A673 (cell line): ENCODE results near the gene KLRG1. TPM values are rescaled to one million over a fixed set of nuclear protein-coding genes. Genes with fewer than 3 reads are reported as not detected.

Experiments
- BruUV-seq: library from RNA; stranded (reverse); fragments of 400-500 nt; replicated peaks from 2 replicates; lab custom pipeline; 2021; lab: Mats Ljungman, UMichigan
- CTCF ChIA-PET: fragments of 300-600 bp; sonication (Branson Sonifier 250); formaldehyde crosslinking; loops from one replicate; lab custom pipeline; 2022; ENCODE audit warnings: antibody characterized with exemption; lab: Charles Lee
- POLR2A ChIA-PET: fragments of 300-600 bp; sonication (Branson Sonifier 250); formaldehyde crosslinking; loops from one replicate; lab custom pipeline; 2022; ENCODE audit warnings: antibody characterized with exemption; ENCODE audit not compliant: low non-redundant PET; lab: Charles Lee
- DNase-seq: peaks from one replicate; pipeline ENCODE4 v3.0.0-alpha.2; 2015; ENCODE audit warnings: low spot score
- H3K27ac ChIP-seq: fragments of 200-600 bp; sonication (generic); 2 replicates; pipeline ENCODE4 v1.5.1; 2016; ENCODE audit warnings: mixed run types, low read depth, mild to moderate bottlenecking, mixed read lengths, antibody characterized with exemption, low read length; ENCODE audit not compliant: poor library complexity, severe bottlenecking
- H3K27me3 ChIP-seq: fragments of 200-600 bp; sonication (generic); replicated peaks from 2 replicates; pipeline ENCODE4 v1.6.1; 2017; ENCODE audit warnings: mixed run types, low read depth, mild to moderate bottlenecking, mixed read lengths, antibody characterized with exemption, low read length; ENCODE audit not compliant: insufficient read depth, poor library complexity
- H3K36me3 ChIP-seq: fragments of 200-600 bp; sonication (generic); 2 replicates; pipeline ENCODE4 v1.6.1; 2016; ENCODE audit warnings: mixed run types, mild to moderate bottlenecking, mixed read lengths, antibody characterized with exemption, low read length; ENCODE audit not compliant: insufficient read depth, poor library complexity, severe bottlenecking
- H3K4me1 ChIP-seq: fragments of 200-600 bp; sonication (generic); 2 replicates; pipeline ENCODE4 v1.6.1; 2017; ENCODE audit warnings: mixed run types, mild to moderate bottlenecking, mixed read lengths, antibody characterized with exemption, low read length; ENCODE audit not compliant: insufficient read depth, poor library complexity, severe bottlenecking
- H3K4me3 ChIP-seq: fragments of 200-600 bp; sonication (generic); 2 replicates; pipeline ENCODE4 v1.5.1; 2016; ENCODE audit warnings: low read depth, mixed run types, mild to moderate bottlenecking, mixed read lengths, low read length; ENCODE audit not compliant: poor library complexity, severe bottlenecking
- H3K9me3 ChIP-seq: fragments of 200-600 bp; sonication (generic); 2 replicates; pipeline ENCODE4 v1.6.1; 2016; ENCODE audit warnings: mixed run types, low read depth, mild to moderate bottlenecking, mixed read lengths, antibody characterized with exemption, low read length; ENCODE audit not compliant: poor library complexity, severe bottlenecking
- CTCF ChIP-seq: fragments of 300-800, 200-600 bp; sonication (generic); conservative IDR thresholded peaks from 2 replicates; pipeline ENCODE4 v1.5.1; 2017; ENCODE audit warnings: low read depth, mild to moderate bottlenecking, antibody characterized with exemption, low read length, moderate library complexity, mixed read lengths
- EZH2 ChIP-seq: fragments of 200-600 bp; sonication (generic); IDR thresholded peaks from 2 replicates; pipeline ENCODE4 v1.6.1; 2017; ENCODE audit warnings: borderline replicate concordance, low read depth, mild to moderate bottlenecking, mixed read lengths, antibody characterized with exemption, low read length; ENCODE audit not compliant: poor library complexity, severe bottlenecking
- intact Hi-C: fragments of 100-400 bp; cut with micrococcal nuclease; formaldehyde crosslinking; loops from one replicate; pipeline ENCODE4 v1.10.0; 2022; ENCODE audit not compliant: unreplicated experiment
- total RNA-seq: library from RNA; stranded (reverse); gene quantifications from 2 replicates; pipeline ENCODE4 v1.2.3, GENCODE V29; 2021

The KLRG1 gene
- total RNA-seq, 1 experiment from 2014 or later, result 1.2 TPM

DNA sequence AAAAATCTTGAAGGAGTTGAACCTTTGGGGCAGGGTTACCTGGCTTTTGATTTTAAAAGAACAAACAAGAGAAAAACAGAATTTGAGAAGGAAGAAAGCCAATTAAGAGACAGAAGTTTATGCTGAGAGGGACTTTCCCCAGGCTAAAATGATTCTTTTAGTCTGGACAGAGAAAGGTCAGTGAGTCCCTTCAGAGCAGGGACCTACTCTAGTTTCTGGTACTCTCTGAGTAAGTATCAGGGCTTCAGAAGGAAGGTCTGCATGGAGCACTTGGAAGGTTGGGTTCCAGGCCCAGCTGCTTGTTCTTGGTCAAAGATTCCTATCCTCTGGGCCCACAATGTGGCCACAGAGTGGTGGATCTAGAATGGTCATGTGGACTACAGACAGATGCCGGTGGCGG is 59.6 kb downstream of the KLRG1 start:
- no peaks in the 10 kb centered on the region for H3K4me1 ChIP-seq
- H3K27ac ChIP-seq, result no peak overlapping the region
- H3K36me3 ChIP-seq, result no peaks in the 10 kb centered on the region
- no peak overlapping the region for H3K4me3 ChIP-seq
- DNase-seq, result no peak
- no peaks in the 10 kb centered on the region for H3K9me3 ChIP-seq
- intact Hi-C loops, result loop anchor here (5.0 to 10.0 kb wide), 3 partner anchors 154 to 507 kb away; partner anchors contain the start of gene CLEC4E
- ChIA-PET POLR2A (no interaction called here), CTCF (interaction anchor here (0.6 to 2.0 kb wide), 5 partner anchors 10 to 505 kb away, joined by 4 to 31 read pairs (median 9); partner anchors contain the start of gene M6PR)
- TF ChIP-seq EZH2 (no peak), CTCF (no peak)
- BruUV-seq, result no TSS peak
- no peaks in the 10 kb centered on the region for H3K27me3 ChIP-seq

DNA sequence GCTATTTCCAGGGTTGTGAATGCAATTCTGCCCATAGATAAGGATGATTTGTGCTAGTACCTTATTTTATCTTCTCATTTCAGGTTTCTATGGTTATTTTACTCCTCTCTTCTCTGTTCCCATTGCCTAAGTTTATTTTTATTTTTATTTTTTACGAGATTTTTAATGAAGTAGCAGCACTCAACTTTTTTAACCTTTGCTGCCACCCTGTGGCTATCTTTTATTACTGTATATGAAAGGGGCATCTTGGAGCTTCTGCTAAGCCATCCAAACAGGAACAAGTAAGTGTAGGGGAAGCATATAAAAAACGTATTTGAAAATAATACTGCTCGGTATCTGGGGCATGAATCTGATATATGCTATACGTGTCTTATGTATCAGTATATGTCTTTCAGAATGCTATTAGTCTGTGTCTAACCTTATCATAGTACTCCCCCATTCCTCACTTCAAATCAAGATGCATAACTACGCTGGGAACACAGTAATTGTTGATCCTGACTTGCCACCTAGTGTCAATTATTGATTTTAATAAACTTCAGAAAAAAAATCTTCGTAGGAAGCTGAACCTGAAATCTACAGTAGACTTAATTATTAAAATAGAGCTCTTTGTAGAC is 60.3 kb downstream of the KLRG1 start:
- Histone ChIP-seq H3K4me3 (no peak overlapping the region), H3K9me3 (no peaks in the 10 kb centered on the region), H3K36me3 (no peaks in the 10 kb centered on the region), H3K4me1 (no peaks in the 10 kb centered on the region), H3K27me3 (no peaks in the 10 kb centered on the region), H3K27ac (no peak overlapping the region)
- ChIA-PET CTCF (interaction anchor here (0.6 to 2.0 kb wide), 9 partner anchors 9 to 505 kb away, joined by 3 to 31 read pairs (median 4); partner anchors contain the start of gene M6PR), POLR2A (no interaction called here)
- DNase-seq, result peak; percentile 59
- no TSS peak for BruUV-seq
- intact Hi-C loops, result loop anchor here (5.0 to 10.0 kb wide), 3 partner anchors 155 to 507 kb away; partner anchors contain the start of gene CLEC4E
- TF ChIP-seq EZH2 (no peak), CTCF (peak; percentile 73)

- ChIA-PET POLR2A (no interaction called here), CTCF (interaction anchor here (0.9 to 2.0 kb wide), 3 partner anchors 140 to 506 kb away, joined by 3 to 31 read pairs (median 3); no protein-coding TSS in a partner anchor)
- Histone ChIP-seq H3K4me1 (no peaks in the 10 kb centered on the region), H3K36me3 (no peaks in the 10 kb centered on the region), H3K4me3 (no peak overlapping the region), H3K9me3 (no peaks in the 10 kb centered on the region), H3K27ac (no peak overlapping the region), H3K27me3 (peaks cover 2% of the 10 kb centered on the region)
- intact Hi-C loops, result no loop called here
- TF ChIP-seq EZH2 (no peak), CTCF (no peak)
- no TSS peak for BruUV-seq
- DNase-seq, result no peak
Measured at GRCh38 chr12:9050521-9051157, 61.3 kb downstream of the KLRG1 start.
